Epithelial cell of esophagus (primary cell): ENCODE data around the gene NR6A1.
A peak's percentile ranks its signal among the peaks of the same experiment; 100 is the strongest.

Source experiments
- DNase-seq: peaks from one replicate; pipeline ENCODE4 v3.0.0; 2010; ENCODE audit warnings: low read depth
- H3K4me3 ChIP-seq: 2 replicates; pipeline ENCODE4 v1.5.1; 2011; ENCODE audit warnings: mild to moderate bottlenecking, low read length, control low read depth
- TF ChIP-seq, protein P1 (sequence below): IDR thresholded peaks from 2 replicates; pipeline ENCODE4 v1.5.1; 2011; ENCODE audit warnings: low read depth, mild to moderate bottlenecking, low read length, control low read depth, inconsistent platforms; ENCODE audit not compliant: insufficient read depth; ENCODE audit errors: missing control alignments

Gene NR6A1

DNA sequence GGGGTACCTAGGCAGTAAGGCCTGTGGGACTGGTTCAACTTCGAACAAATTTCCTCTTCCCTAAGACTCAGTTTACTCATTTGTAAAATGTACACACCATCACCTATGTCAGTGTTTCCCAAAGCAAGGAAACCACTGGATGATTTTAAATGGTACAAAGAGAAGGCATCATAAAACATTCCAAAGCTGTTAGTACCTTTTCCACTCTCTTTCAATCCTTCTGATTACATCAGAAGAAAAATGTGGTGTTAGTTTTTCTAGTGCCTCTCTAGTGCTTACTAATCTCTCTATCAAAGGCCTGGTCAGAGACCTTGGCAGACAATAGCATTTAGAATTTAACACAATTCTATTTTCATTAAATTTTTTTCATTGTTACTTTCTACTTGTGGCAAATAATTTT, 18.1 kb downstream of the NR6A1 start:
- no peak overlapping the region for H3K4me3 ChIP-seq
- DNase-seq, result peak; percentile 53
- TF ChIP-seq, protein P1, sequence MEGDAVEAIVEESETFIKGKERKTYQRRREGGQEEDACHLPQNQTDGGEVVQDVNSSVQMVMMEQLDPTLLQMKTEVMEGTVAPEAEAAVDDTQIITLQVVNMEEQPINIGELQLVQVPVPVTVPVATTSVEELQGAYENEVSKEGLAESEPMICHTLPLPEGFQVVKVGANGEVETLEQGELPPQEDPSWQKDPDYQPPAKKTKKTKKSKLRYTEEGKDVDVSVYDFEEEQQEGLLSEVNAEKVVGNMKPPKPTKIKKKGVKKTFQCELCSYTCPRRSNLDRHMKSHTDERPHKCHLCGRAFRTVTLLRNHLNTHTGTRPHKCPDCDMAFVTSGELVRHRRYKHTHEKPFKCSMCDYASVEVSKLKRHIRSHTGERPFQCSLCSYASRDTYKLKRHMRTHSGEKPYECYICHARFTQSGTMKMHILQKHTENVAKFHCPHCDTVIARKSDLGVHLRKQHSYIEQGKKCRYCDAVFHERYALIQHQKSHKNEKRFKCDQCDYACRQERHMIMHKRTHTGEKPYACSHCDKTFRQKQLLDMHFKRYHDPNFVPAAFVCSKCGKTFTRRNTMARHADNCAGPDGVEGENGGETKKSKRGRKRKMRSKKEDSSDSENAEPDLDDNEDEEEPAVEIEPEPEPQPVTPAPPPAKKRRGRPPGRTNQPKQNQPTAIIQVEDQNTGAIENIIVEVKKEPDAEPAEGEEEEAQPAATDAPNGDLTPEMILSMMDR, result no peak

DNA sequence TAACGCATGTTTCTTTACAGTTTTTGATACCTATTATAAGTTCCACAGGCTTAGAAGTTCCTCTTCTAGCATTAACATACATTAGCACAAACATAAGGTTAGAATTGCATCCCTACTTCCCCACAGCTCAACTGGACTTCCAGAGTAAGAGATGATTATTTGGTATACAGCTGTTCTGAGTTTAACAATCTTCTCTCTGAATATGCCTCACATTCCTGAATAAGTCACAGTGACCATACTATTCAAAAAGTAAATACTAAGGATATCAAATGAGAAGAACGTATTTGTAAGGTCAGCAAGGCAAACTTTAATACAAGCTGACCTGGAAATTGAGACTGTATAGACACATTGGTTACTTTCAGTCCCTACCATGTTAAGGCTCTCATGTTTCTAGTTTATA, 21.3 kb downstream of the NR6A1 start:
- TF ChIP-seq, protein P1, result no peak
- H3K4me3 ChIP-seq, result no peak overlapping the region
- DNase-seq, result no peak

DNA sequence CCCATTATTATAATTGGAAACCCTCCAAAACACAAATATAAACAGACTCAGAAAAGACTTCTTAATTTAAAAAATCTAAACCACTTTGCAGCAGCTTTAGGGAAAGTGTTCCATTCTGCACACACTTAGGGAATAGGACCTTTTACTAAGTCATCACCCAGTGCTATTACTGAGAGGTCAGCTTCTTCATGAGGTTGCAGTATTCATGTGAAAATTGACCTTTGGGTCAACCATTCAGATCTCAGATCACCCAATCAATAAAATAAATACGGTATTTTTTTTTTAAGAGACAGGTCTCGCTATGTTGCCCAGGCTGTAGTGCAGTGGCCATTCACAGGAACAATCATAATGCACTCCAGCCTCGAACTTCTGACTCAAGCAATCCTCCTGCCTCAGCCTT, 21.8 kb downstream of the NR6A1 start:
- TF ChIP-seq, protein P1, result no peak
- no peak for DNase-seq
- H3K4me3 ChIP-seq, result no peak overlapping the region

DNA sequence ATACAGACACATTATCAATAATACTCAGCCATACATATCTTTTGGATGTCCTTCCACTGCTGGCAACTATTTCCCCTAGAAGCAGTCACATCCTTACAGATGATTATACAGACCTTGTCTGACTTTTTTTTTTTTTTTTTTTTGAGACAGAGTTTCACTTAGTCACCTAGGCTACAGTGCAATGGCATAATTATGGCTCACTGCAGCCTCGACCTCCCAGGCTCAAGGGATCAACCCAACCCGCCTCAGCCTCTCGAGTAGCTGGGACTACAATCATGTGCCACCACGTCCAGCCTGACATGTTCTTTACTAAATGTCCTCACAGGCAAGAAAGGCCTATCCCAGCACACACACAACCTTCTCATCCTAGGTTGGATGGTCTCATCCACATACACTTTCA, 24.0 kb downstream of the NR6A1 start:
- H3K4me3 ChIP-seq, result no peak overlapping the region
- peak; percentile 16 for DNase-seq
- TF ChIP-seq, protein P1, result no peak

DNA sequence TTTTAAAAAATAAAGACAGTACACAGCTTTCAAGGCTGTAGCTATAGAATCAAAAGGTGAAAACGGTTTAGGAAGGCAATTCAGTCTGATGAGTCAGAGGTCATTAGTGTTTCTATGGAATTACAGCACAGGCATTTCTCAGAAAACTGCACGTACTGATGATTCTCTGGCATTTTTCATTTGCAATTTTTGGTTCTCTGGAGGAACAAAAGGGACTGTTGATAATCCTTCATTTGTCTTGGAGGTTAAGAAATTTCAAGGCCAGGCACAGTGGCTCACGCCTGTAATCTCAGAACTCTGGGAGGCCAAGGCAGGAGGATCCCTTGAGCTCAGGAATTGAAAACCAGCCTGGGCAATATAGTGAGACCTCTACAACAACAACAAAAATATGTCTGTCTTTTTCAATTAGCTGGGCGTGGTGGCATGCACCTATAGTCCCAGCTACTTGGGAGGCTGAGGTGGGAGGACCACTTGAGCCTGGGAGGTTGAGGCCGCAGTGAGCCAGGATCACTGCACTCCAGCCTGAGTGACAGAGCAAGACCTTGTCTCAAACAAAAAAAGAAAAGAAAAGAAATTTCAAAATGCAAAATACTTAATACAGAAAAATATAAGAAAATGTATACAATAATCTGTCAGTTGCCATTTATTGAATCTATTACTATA, 27.3 kb downstream of the NR6A1 start:
- DNase-seq, result peak; percentile 18
- TF ChIP-seq, protein P1, result no peak
- no peak overlapping the region for H3K4me3 ChIP-seq

DNA sequence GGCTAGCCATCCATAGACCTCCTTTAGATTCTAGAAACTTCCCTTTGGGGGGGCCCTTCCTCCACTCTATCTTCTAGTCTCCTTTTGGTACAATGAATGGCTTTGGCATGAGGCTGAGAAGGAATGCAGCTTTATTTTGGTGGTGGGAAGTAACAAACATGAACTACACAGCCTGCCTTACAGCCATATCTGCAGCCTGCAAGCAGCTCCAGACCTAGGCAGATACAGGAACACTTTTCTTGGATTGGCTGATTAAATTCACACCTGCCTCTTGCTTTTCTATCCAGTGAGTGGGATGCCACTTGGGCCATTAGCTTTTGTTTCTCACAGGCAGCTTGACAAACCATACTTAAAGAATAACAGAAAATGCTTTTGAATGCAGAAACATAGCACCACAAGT, 28.2 kb downstream of the NR6A1 start:
- no peak overlapping the region for H3K4me3 ChIP-seq
- TF ChIP-seq, protein P1, result no peak
- DNase-seq, result no peak

DNA sequence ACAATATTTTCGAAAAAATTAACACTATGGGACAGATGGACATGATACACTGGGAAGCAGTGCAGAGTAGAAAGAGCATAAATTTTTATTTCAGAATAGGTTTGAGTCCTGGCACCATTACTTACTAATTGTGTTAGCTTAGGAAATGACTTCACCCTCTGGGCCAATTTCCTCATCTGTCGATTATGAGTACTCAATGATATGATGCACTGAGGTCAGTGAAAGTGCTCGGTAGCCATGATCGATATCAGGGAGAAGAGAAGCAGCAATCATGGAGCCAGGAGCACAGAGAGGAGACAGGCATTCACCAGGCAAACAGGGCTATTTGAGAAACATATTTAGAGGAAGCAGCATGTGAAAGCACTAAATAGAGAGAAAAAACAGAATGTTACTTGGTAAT, 29.4 kb downstream of the NR6A1 start:
- no peak overlapping the region for H3K4me3 ChIP-seq
- TF ChIP-seq, protein P1, result no peak
- peak; percentile 32 for DNase-seq
